HG03520 (cell line): ENCODE measurements around the gene ASXL1.
"Not testable (repeated sequence)": the region's sequence is repeated elsewhere in the genome, so short reads cannot be mapped to it uniquely, and the experiment has no call there.

Experiments used
- ATAC-seq: cut with Tn5 transposase; IDR thresholded peaks from one replicate; pipeline ENCODE4 v1.9.1; 2021; ENCODE audit warnings: mild to moderate bottlenecking, moderate library complexity; ENCODE audit not compliant: unreplicated experiment

Gene ASXL1

GRCh38 chr20:32400476-32400875 is 42.3 kb downstream of the ASXL1 start:
- ATAC-seq = no peak

DNA sequence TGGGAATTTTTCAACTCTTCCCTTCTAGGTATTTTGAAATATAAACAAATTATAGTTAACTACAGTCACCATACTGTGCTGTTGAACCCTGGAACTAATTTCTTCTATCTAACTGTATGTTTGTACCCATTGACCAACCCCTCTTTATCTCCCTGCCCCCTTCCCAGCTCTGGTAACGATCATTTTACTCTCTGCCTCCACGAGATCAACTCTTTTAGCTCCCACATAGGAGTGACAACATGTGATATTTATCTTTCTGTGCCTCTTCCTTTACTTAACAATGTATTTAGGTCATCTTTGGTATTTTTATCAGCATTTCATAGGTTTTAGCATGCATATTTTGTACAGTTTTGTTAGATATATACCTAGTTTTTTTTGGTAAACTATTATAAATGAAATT is 45.9 kb downstream of the ASXL1 start:
- ATAC-seq = no peak

- ATAC-seq = no peak
Observed at GRCh38 chr20:32406701-32407100, 48.6 kb downstream of the ASXL1 start.

- not testable (repeated sequence) for ATAC-seq
Observed at GRCh38 chr20:32407131-32407750, 49.1 kb downstream of the ASXL1 start.

DNA sequence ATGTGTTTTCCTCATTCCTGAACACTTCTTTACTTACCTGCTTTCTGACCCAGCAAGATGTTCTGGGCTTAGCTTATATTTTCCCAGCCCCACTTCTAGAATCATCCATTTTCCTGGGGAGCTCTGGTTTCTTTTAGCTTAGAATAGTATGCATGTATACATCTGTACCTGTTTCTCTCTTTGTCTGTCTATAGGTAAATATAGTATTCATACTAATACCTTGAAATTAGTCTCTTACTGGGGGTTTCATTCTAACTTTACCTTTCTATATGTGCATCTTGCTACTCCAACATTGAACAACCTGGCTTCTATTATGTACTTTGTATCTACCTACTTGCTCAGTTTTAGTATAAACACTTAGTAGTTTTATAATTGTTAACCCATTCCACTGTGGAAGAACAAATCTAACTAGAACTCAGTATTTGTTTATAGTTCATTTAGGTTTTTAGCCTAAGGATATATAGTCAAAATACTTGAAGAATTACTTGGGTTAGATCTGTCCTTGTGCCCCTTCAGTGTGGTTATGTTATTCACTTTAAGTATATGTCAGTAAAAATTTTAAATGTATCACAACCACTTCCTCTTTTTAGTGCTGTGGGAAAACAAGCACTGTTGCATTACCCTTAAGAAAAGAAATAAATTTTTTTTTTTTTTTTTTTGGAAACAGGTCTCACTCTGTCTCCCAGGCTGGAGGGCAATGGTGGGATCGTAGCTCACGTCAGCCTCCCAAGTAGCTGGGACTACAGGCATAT is 54.0 kb downstream of the ASXL1 start:
- no peak for ATAC-seq

- no peak for ATAC-seq
Observed at GRCh38 chr20:32415494-32415893, 57.4 kb downstream of the ASXL1 start.

DNA sequence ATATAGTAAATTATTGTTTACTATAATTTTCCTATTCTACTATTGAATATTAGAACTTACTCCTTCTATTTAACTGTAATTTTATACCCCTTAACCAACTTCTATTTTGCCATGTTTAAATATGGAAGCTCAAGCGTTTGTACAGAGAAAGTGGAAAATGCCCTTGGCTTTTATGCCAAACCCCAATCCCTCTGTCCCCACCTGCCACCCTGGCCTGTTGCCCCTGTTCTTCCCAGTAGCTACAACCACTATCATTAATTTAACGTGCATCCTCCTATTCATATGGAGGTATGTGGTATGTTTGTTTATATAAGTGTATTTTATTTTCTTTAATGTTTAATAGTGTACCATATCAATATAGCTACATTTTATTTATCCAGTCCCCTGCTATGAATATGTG is 58.1 kb downstream of the ASXL1 start:
- ATAC-seq = no peak

DNA sequence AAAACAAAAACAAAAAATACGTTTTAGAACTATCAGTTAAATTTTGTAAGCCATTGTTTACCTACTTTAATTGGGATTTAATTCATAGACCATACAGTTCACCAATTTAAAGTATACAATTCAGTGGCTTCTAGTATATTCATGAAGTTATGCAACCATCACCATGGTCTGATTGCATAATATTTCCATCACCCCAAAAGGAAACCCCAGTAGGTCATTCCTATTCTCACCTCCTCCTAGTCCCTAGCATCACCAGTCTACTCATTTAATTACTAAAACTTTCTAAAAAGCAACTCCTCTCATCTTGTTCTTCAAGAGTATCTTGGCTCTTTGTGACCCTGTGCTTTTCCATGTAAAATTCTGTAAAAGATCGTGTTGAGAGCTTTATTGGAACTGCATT is 60.2 kb downstream of the ASXL1 start:
- no peak for ATAC-seq

GRCh38 chr20:32421290-32421689 is 63.2 kb downstream of the ASXL1 start:
- no peak for ATAC-seq

GRCh38 chr20:32427996-32428395 is 69.9 kb downstream of the ASXL1 start:
- no peak for ATAC-seq

DNA sequence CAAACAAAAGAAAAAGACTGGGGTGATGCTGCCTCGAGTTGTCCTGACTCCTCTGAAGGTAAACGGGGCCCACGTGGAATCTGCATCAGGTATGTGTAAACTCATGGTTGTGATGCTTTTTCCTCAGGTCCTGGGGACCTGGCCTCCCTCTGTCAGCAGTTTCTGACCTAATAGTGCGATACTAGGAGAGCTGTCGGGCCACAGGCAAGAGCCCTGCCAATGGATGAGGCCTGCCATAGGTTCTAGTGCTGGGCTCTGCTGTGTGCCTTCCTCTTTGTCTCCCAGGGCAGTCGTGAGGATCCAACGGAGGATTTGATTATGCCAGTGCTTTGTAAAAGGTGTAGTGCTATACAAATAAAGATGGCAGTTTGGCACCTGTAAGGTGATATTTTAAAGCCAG is 71.2 kb downstream of the ASXL1 start:
- no peak for ATAC-seq

- no peak for ATAC-seq
Observed at GRCh38 chr20:32429745-32430360, 71.7 kb downstream of the ASXL1 start.

- no peak for ATAC-seq
Observed at GRCh38 chr20:32431457-32431856, 73.3 kb downstream of the ASXL1 start.

DNA sequence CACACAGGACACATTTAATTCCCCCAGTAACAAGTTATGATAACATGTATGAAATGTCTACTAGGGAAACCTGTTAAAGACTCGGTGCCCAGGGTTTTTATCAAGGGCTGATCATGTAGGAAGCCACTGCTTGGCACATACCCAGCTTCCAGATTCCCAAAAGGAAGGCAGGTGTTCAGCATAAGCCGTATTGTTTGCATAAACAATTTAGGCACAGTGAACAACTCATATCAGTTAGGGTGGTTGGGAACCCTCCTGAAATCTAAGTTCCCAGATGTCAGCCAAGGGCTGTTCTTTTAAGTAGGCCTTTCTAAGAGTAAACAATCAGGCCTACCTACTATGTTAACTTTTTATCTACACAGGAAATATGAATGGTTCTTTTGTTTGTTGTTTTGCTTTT is 74.1 kb downstream of the ASXL1 start:
- ATAC-seq = no peak

DNA sequence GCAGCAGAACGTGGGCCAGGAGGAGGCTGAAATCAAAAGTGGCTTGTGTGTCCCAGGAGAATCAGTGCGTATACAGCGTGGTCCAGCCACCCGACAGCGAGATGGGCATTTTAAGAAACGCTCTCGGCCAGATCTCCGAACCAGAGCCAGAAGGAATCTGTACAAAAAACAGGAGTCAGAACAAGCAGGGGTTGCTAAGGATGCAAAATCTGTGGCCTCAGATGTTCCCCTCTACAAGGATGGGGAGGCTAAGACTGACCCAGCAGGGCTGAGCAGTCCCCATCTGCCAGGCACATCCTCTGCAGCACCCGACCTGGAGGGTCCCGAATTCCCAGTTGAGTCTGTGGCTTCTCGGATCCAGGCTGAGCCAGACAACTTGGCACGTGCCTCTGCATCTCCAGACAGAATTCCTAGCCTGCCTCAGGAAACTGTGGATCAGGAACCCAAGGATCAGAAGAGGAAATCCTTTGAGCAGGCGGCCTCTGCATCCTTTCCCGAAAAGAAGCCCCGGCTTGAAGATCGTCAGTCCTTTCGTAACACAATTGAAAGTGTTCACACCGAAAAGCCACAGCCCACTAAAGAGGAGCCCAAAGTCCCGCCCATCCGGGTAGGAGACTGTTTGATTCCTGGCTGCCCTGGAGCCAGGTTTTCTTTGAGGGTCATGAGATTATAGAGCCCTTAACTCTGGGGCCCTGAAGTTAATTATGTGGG is 75.3 kb downstream of the ASXL1 start:
- ATAC-seq = no peak

GRCh38 chr20:32434434-32434833 is 76.3 kb downstream of the ASXL1 start:
- no peak for ATAC-seq

- no peak for ATAC-seq
Observed at GRCh38 chr20:32435449-32436107, 77.4 kb downstream of the ASXL1 start.

DNA sequence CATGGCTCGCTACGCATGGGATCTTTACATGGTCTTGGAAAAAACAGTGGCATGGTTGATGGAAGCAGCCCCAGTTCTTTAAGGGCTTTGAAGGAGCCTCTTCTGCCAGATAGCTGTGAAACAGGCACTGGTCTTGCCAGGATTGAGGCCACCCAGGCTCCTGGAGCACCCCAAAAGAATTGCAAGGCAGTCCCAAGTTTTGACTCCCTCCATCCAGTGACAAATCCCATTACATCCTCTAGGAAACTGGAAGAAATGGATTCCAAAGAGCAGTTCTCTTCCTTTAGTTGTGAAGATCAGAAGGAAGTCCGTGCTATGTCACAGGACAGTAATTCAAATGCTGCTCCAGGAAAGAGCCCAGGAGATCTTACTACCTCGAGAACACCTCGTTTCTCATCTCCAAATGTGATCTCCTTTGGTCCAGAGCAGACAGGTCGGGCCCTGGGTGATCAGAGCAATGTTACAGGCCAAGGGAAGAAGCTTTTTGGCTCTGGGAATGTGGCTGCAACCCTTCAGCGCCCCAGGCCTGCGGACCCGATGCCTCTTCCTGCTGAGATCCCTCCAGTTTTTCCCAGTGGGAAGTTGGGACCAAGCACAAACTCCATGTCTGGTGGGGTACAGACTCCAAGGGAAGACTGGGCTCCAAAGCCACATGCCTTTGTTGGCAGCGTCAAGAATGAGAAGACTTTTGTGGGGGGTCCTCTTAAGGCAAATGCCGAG is 78.2 kb downstream of the ASXL1 start:
- no peak for ATAC-seq

GRCh38 chr20:32436968-32437367 is 78.8 kb downstream of the ASXL1 start:
- ATAC-seq = no peak

DNA sequence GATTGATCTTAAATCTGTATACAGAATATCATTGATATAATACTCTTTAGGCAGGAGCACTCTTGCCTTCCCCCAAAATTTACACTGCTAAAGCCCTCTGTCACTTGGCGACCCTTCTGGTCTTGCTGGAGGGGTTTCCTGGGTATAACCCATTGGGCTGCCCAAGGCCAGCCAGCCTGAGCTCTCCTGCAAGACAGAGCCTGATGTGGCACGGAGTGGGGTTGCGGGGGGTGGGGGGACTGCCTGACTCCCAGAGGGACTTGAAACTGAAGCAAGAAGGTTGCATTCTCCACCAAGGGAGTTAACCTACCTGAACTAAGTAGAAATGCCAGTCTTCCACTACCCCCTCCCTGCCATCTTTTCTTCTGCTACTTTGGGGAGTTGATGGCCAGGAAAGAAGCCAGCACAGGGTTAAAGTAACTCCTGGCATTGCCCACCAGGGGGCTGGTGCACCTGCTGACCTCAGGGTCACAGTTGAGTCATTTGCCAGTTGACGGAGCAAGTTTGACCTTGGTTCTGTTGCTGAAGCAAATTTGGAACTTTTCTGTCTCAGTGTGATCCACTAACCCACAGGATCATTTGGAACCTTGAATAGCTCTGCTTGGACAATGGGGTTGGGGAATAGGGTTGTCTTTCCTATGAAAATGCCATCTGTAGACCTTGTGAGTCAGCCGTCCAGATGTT is 79.4 kb downstream of the ASXL1 start:
- ATAC-seq = no peak
